Subcutaneous adipose tissue (tissue), 4 donors: ENCODE results near the gene SEL1L3. TPM values are rescaled to one million over a fixed set of nuclear protein-coding genes. Genes with fewer than 3 reads are reported as not detected.

Source experiments
- total RNA-seq, 4 donors: library from RNA; depleted of rRNA; stranded (reverse); fragments of >200 nt; gene quantifications; one replicate each; pipeline ENCODE4 v1.1.0, GENCODE V29; 2016
- TF ChIP-seq, protein P1 (sequence below): fragments of 450-650 bp; IDR thresholded peaks from one replicate; pipeline ENCODE4 v1.5.1; 2016; ENCODE audit warnings: low read depth, mild to moderate bottlenecking, control low read depth, antibody characterized with exemption, moderate library complexity

The SEL1L3 gene
- total RNA-seq = 10 to 100 TPM in 3 of 4 donors, 1 to 10 TPM in 1; 6.2 to 49.6 (median 19.0) TPM

DNA sequence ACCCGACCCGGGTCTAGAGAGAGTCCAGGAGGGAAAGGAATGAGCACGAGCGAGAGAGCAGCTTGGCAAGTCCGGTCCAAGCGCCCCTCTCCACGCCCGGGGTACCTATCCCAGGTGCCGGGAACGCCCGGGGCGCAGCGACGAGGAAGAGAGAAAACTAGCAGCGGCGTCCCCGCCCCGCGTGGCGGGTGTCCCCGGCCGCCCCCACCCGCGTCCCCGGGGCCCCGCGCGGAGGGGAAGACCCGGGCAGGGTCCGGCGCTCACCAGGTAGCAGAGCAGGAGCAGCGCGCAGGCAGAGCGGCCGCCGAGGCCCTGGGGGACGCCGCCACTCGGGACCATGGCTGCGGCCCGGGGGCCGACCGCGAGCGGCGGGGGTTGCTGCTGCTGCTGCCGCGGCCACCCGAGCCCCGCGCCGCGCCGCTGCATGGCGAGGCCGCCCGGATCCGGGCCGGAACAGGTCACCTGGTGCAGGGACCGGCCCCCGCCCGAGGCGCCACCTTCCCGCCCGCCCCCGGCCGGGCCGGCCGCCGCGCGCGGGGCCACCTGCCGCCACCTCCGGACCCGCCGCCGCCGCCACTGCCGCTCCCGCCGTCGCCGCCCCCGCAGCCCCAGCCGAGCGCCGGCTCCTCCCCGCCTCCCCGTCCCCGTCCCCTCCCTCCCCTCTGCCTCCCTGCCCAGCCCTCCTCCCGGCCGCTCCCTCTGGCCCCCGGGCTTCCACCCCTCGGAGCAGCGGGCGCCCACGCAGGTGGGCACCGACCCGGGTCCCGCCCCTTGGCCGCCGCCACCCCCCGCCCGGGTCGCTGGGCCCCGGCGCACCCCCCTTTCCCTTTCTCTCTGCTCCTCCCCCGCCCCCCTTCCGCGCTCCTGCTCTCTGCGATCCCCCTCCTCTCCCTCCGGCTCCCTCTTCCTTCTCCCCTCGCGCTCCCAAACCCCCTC, at the start of gene SEL1L3:
SEL1L3 (minus strand) TSS at position 578 of the 936 bp plus-strand sequence; CDS start at position 426, 152 bp downstream.
- TF ChIP-seq, protein P1, sequence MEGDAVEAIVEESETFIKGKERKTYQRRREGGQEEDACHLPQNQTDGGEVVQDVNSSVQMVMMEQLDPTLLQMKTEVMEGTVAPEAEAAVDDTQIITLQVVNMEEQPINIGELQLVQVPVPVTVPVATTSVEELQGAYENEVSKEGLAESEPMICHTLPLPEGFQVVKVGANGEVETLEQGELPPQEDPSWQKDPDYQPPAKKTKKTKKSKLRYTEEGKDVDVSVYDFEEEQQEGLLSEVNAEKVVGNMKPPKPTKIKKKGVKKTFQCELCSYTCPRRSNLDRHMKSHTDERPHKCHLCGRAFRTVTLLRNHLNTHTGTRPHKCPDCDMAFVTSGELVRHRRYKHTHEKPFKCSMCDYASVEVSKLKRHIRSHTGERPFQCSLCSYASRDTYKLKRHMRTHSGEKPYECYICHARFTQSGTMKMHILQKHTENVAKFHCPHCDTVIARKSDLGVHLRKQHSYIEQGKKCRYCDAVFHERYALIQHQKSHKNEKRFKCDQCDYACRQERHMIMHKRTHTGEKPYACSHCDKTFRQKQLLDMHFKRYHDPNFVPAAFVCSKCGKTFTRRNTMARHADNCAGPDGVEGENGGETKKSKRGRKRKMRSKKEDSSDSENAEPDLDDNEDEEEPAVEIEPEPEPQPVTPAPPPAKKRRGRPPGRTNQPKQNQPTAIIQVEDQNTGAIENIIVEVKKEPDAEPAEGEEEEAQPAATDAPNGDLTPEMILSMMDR = no peak

DNA sequence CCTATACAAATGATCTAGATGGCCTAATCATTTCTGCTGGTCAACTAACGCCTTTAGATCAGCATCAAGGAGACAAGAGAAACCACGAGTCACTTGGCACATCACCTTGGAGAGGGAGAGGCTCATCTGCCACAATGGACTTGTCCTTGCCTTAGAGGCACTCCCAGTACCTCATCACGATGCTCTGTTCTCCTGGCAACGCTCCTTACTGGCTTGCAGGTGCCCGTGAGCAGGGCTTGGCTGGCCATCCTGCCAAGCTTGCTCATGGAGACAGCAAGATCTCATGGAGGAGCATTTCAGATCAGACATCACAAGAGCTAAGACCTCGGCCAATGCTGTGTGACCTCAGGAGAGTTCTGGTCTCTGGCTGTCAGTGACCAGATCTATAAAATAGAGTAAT, 48.6 kb upstream of the SEL1L3 start:
- TF ChIP-seq, protein P1 = no peak

DNA sequence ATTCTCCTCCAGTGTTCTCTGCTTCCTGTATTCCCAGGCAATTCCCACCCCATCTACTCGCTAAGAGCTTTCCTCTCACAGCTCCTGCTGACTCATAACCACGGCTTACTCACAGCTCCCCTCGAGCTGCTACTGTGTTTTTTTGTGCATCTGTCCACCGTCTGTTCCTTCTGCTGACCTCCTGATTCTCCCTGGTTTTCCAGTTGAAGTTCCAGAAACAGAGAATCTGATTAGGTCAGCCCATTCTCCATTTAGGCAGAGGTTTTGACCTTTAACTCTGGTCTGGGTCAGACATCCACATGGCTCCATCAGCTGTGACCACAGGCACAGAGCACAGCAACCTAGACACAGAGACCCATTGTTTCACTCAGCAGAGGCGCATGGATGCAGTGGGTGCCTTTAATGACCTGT, 45.7 kb upstream of the SEL1L3 start:
- TF ChIP-seq, protein P1 = no peak

GRCh38 chr4:25905371-25905770, 42.6 kb upstream of the SEL1L3 start:
- TF ChIP-seq, protein P1 = no peak

DNA sequence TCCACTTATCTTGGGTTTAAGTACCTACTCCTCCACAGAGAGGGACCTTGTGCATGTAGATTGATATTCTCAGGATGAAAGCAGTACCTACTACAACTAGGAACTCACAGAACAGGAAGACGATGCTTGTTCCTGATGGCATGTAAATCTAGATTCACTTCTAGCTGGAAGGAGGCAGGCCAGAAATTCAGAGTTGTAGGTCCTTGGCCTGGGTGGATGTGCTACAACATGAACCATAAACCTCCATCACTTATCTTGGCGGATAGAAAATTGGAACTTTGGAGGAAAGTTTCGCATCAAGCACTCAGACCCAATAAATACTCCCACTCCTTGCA, 41.9 kb upstream of the SEL1L3 start:
- TF ChIP-seq, protein P1 = no peak

DNA sequence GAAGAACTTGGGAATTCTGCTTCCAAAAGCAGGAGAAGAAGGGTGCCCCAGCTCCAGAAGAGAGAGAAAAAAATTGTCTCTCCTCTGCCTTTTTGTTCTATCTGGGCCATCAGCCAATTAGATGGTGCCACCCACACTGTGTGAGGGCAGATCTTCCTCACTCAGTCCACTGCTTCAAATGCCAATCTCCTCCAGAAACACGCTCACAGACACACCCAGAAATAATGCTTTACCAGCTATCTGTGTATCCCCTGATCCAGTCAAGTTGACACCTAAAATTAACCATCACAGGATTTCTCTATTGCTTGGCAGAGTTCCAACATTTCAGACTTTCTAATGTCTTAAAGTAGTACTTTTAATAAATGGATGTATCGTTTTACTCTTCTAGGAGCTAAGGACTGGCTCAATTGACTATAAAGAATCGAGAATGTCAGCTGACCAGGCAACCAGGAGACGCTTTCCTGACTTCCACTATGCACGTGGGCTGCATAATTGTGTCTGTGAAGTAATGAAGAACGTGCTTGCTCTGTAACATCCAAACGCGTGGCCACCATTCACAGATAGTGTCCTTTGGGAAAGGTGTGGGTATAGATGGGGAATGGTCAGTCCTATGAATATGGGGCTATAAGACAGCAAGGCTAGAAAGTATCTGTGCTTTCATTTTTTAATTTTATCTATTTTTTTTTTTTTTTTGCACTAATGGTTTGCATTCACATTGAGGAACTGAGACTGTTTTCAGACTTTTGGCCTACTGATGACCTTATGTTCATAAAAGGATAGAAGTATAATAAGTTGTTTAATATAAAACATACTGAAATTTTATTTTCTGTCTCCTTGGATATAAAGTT, 41.3 kb upstream of the SEL1L3 start:
- TF ChIP-seq, protein P1 = no peak

DNA sequence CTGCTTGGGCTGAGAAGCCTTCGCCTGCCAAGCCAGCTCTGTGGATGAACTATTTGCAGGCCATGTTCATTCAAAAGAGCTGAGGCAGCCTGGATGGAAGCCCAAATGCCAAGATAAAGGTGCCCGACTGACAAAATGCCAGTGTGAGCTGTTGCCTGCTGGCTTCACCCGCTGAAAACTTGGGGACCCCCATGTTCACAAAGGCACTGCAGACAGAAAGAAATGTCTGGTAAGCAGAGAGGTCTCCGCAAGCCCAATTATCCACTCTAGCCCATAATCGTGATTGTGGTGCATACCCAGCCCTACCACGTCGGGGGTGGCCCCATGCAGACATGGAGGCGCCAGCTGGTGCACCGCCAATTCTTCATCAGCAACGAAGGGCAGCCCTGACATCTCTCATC, 38.2 kb upstream of the SEL1L3 start:
- TF ChIP-seq, protein P1 = no peak
